ENCODE measurements around the gene ARHGAP15.

Gene ARHGAP15

GRCh38 chr2:143623231-143623908, 494.2 kb downstream of the ARHGAP15 start:
- no peak for TF ChIP-seq CTCF (IDR thresholded peaks at IDR 0.05; ENCODE audit: insufficient read depth, low read depth, low read length, missing control alignments)
- H3K4me3 ChIP-seq (ENCODE audit: low read depth, low read length), result no peak overlapping the region
- DNase-seq (ENCODE audit: low read depth), result no peak

- no peak overlapping the region for H3K4me3 ChIP-seq (ENCODE audit: low read depth, low read length)
- TF ChIP-seq CTCF (IDR thresholded peaks at IDR 0.05; ENCODE audit: insufficient read depth, low read depth, low read length, missing control alignments), result no peak
- DNase-seq (ENCODE audit: low read depth), result no peak
Measured at GRCh38 chr2:143623909-143624260, 494.7 kb downstream of the ARHGAP15 start.

- DNase-seq (ENCODE audit: low read depth), result no peak
- no peak for TF ChIP-seq CTCF (IDR thresholded peaks at IDR 0.05; ENCODE audit: insufficient read depth, low read depth, low read length, missing control alignments)
- no peak overlapping the region for H3K4me3 ChIP-seq (ENCODE audit: low read depth, low read length)
Measured at GRCh38 chr2:143629340-143629739, 500.1 kb downstream of the ARHGAP15 start.

GRCh38 chr2:143632751-143633374, 503.6 kb downstream of the ARHGAP15 start:
- DNase-seq (ENCODE audit: low read depth), result no peak
- no peak for TF ChIP-seq CTCF (IDR thresholded peaks at IDR 0.05; ENCODE audit: insufficient read depth, low read depth, low read length, missing control alignments)
- H3K4me3 ChIP-seq (ENCODE audit: low read depth, low read length), result no peak overlapping the region

GRCh38 chr2:143633419-143633818, 504.2 kb downstream of the ARHGAP15 start:
- no peak for TF ChIP-seq CTCF (IDR thresholded peaks at IDR 0.05; ENCODE audit: insufficient read depth, low read depth, low read length, missing control alignments)
- DNase-seq (ENCODE audit: low read depth), result no peak

GRCh38 chr2:143635302-143635701, 506.1 kb downstream of the ARHGAP15 start:
- no peak for DNase-seq (ENCODE audit: low read depth)
- H3K4me3 ChIP-seq (ENCODE audit: low read depth, low read length), result no peak overlapping the region
- TF ChIP-seq CTCF (IDR thresholded peaks at IDR 0.05; ENCODE audit: insufficient read depth, low read depth, low read length, missing control alignments), result no peak

More at GRCh38 chr2:143633419-143633818, 504.2 kb downstream of the ARHGAP15 start:
- no peak overlapping the region for H3K4me3 ChIP-seq (ENCODE audit: low read depth, low read length)

- DNase-seq (ENCODE audit: low read depth), result no peak
- no peak for TF ChIP-seq CTCF (IDR thresholded peaks at IDR 0.05; ENCODE audit: insufficient read depth, low read depth, low read length, missing control alignments)
- H3K4me3 ChIP-seq (ENCODE audit: low read depth, low read length), result no peak overlapping the region
Measured at GRCh38 chr2:143635936-143636335, 506.7 kb downstream of the ARHGAP15 start.
